ENCODE data around the gene DEFB128.
"Not testable (repeated sequence)": the region's sequence is repeated elsewhere in the genome, so short reads cannot be mapped to it uniquely, and the experiment has no call there.

DEFB128 gene

DNA sequence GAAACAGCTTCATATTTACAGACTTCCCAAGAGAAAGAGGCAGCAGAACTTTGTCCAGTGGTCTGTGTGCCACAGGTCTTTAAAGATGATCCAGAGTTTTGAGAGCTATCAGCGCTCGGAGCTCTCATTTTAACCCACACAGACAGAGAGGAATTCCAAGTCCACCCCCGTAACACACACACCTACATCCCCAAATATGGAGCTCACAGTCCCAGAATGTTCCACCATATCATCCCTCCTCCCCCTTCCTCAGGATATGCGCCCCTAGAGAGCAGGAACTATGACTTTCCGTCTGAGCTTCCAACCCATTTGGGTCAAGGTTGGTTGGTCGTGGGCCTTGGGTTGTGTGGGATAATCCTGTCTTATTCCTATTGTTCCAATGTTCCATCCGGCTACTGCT, at the start of gene DEFB128:
TSS of gene DEFB128 (minus strand) at position 101 of the 400 bp plus-strand sequence. CDS start at position 13, 88 bp downstream.
- DNase-seq (ENCODE audit: extremely low read depth in 1 of 2, low read depth in 1 of 2), result no peak

DNA sequence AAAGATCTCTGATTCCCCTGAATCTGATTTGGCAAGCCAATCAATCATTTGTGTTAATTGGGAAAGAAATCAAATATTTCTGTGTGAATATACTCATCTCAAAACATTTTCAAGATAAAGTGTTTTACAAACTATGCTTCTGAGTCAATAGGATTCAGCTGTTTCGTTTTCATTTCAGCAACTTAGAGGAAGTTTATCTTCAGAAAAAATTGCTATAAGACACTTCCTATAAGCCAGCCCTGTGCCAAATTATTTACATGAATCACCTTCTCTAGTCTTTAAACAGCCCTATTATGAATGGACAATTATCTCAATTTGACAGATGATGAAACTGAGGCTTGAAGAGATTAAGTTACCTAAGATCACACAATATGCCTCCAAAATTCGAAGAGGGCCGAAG, 48.4 kb upstream of the DEFB128 start:
- DNase-seq (ENCODE audit: extremely low read depth in 1 of 2, low read depth in 1 of 2), result no peak

DNA sequence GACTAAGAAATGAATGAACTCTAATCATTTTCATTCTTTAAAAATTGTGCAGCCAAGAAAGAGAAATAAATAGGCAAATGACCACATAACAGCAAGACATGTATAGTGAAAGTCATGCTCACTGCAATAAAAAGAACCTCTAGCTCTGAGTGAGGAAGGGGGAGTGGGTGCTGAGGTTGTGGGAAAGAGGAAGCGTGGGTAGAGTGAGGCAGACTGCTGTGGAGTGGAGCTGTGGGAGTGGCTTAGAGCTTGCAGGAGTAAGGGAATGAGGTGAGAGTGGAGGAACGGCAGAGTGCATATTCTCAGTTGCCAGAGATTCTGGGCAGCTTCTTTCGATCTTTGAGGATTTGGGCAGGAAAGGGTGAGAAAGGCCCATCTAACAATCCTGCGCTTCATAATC, 48.0 kb upstream of the DEFB128 start:
- no peak for DNase-seq (ENCODE audit: extremely low read depth in 1 of 2, low read depth in 1 of 2)

DNA sequence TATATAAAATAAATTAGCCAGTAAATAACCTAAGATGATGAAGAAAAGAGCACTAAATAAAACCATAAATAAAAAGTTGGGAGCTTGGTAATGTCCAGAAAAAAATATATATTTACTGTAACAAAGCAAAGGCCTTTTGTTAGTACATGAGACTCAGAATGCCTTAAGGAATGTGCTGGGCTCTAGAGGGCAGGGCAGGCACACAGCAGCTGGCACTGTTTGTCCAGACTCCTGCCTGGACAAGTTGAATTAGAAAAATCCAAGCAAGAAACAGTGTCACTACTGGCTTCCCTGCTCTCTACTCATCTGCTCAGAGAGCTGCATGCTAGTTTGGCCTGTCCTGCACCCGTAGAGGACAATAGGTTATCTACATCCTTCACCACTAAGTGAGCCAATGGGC, 46.4 kb upstream of the DEFB128 start:
- DNase-seq (ENCODE audit: extremely low read depth in 1 of 2, low read depth in 1 of 2), result no peak

DNA sequence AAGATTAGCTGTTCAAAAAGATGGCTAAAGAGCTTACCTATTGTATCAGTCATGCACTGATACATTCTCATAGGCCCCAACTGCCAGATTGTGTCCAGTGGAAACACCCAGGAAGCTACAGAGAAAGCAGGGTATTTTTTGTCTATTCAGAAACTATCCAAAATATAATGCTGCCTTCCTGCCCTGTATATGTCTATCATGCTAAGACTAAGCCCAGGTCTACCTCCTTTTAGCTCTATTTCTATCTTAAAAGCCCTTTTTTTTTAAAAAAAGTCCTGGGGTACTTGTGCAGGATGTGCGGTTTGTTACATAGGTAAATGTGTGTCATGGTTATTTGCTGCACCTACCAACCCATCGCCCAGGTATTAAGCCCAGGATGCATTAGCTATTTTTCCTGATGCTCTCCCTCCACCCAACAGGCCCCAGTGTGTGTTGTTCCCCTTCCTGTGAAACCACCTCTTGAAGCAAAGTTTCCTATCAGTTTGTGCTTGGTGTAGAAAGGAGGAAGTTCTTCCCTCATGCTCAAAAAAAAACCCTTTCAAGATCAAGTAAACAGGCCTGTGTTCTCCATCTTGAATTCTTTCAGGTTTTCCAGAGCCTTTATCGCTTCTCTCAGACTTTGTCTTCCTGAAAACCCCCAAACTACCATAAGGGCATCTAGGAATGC, 38.1 kb upstream of the DEFB128 start:
- DNase-seq (ENCODE audit: extremely low read depth in 1 of 2, low read depth in 1 of 2), result no peak

DNA sequence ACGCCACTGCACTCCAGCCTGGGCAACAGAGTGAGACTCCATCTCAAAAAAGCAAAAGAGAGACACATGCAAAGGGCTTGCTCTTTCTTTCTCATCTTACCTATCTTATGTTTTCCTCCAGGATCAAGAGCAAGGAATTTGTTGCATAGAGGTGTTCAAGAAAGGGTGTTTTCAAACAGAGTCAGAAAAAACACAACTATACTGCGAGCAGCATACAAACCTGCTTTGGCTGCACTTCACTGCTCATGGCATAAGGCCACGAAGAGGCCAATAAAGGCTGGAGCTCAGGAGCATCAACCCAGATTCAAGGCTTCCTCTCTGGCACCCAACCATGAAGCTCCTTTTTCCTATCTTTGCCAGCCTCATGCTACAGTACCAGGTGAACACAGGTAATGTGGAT, 37.4 kb upstream of the DEFB128 start, which contains the start of gene DEFB129:
TSS of gene DEFB129 (plus strand) at position 301 of the 400 bp plus-strand sequence. CDS start at position 332, 31 bp downstream.
- no peak for DNase-seq (ENCODE audit: extremely low read depth in 1 of 2, low read depth in 1 of 2)

DNA sequence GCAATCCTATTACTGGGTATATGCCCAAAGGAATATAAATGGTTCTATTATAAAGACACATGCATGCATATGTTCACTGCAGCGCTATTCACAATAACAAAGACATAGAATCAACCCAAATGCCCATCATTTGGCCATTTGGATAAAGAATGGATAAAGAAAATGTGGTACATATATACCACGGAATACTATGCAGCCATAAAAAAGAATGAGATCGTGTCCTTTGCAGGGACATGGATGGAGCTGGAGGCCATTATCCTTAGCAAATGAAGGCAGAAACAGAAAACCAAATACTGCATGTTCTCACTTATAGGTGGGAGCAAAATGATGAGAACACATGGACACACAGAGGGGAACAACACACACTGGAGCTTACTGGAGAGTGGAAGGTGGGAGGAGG, 36.4 kb upstream of the DEFB128 start:
- not testable (repeated sequence) for DNase-seq (ENCODE audit: extremely low read depth in 1 of 2, low read depth in 1 of 2)

DNA sequence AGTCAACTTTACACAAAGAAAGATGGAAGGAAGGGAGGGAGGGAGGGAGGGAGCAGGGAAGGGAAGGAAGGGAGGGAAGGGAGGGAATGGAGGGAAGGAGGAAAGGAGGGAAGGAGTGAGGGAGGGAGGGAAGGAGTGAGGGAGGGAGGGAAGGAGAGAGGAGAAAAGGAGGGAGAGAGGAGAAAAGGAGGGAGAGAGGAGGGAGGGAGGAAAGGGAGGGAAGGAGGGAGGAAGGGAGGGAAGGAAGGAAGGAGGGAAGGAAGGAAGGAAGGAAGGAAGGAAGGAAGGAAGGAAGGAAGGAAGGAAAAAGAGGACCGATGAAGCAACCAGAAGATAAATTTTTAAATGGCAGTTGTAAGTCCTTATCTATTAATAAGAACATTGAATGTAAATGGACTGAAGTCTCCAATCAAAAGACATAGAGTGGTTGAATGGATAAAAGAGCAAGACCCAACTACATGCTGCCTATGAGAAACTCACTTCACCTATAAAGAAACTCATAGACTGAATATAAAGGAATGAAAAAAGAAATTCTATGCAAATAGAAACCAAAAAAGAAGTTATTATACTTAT, 31.8 kb upstream of the DEFB128 start:
- DNase-seq (ENCODE audit: extremely low read depth in 1 of 2, low read depth in 1 of 2), result no peak

DNA sequence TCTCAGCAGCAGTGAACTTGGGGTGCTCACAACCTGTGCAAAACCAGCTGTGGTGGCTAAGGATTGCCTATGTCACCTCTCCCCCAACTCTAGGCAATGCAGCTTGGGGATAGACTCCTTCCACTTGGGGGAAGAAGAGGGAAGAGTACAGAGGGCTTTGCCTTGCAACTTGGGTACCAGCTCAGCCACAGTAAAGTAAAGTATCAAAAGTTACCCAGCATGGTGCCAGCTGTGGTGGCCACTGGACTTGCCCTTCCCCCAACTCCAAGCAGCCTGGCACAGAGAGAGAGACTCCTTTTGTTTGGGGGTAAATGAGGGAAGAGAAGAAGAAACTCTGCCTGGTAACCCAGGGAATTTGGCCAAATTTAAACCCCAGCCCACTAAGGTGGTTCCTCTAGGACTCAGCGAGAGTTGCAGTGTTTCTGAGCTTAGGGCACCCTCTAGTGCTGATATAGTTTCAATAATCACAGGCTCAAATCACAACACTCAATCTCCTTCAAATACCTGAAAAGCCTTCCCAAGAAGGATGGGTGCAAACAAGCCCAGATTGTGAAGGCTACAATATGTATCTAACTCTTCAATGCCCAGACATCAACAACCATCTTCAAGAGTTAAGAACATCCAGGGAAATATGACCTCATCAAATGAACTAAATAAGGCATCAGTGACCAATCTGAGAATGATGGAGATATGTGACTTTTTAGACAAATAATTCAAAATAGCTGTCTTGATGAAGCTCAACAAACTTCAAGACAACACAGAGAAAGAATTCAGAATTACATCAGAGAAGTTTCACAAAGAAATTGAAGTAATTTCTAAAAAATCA, 30.0 kb upstream of the DEFB128 start:
- no peak for DNase-seq (ENCODE audit: extremely low read depth in 1 of 2, low read depth in 1 of 2)

DNA sequence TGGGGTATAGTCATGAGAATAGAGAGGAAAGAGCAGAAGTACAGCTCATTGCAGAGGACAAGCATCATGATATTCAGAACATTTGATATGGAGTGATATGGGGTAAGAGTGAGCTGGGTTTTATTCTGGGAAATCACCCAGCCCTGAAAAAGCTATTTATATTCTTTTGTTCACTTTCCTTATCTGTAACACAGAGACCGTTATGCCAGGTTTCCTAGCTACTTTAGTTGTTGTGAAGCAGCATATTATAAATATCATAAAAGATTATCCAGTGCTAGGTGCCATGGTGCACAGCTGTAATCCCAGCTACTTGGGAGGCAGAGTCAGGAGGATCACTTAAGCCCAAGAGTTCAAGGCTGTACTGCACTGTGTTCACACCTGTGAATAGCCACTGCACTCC, 27.8 kb upstream of the DEFB128 start:
- DNase-seq (ENCODE audit: extremely low read depth in 1 of 2, low read depth in 1 of 2), result no peak

DNA sequence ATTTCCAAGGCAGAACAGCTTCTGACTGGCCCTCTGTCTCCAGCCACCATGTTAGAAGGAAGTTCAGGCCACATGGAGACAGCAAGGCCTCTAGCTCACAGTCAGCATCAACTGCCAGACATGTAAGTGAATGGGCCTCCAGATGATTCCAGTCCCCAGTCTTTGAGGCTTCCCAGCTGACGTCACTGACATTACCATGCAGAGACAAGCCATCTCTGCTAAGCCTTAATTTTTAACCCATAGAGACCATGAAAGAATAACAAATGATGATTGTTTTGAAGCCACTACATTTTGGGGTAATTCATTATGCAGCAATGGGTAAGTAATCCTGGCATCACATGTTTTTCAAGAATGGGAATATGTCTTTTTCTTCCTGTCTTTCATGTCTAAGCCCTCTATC, 26.3 kb upstream of the DEFB128 start:
- DNase-seq (ENCODE audit: extremely low read depth in 1 of 2, low read depth in 1 of 2), result no peak

DNA sequence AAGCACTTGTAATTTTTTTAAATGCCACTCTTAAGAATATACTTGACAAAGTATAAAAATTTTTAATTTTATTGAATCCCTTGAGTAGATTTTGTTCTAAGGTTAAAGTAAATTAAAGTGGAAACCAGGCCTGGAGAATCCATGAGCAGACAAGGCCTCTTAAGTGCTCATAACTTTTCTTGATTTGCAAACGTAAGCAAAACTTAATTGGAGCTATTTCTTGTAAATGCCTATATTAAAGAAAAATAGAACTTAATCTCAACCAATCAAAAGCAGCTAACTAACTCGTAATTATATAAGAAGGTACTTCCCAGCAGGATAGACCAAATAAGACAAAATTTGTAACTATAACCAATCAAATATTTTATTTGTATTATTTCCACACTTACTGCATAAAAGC, 24.9 kb upstream of the DEFB128 start:
- no peak for DNase-seq (ENCODE audit: extremely low read depth in 1 of 2, low read depth in 1 of 2)

DNA sequence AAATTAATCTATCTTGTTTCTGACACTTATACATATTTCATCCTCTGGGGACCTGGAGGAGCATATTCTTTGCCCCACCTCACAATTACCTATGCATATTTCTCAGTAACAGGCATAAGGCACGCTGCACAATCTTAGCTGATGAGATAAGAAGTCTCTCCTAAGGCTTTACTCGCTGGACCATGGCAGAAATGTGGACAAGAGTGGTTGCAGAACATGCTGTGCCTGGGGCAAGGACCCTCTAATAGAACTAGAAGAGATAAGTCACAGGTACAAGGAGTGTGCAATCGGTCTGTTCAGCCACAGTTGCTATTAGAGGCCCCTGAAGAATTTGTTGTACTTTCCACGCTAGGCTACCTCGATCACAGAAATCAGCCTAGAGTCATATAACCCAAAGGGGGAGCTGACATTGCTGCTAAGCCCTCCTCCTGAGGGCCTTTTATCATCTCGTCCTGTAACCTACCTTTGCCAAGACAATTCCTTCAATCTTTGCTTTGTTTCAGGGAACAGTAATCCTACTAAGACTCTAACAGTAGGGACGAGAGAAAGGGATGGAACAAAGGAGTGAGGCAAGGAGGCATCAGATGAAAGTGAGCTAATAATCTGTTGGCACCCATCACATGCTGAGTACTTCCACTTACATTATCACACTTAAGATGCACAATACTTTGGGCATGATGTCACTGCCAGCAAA, 21.4 kb upstream of the DEFB128 start:
- DNase-seq (ENCODE audit: extremely low read depth in 1 of 2, low read depth in 1 of 2), result no peak

DNA sequence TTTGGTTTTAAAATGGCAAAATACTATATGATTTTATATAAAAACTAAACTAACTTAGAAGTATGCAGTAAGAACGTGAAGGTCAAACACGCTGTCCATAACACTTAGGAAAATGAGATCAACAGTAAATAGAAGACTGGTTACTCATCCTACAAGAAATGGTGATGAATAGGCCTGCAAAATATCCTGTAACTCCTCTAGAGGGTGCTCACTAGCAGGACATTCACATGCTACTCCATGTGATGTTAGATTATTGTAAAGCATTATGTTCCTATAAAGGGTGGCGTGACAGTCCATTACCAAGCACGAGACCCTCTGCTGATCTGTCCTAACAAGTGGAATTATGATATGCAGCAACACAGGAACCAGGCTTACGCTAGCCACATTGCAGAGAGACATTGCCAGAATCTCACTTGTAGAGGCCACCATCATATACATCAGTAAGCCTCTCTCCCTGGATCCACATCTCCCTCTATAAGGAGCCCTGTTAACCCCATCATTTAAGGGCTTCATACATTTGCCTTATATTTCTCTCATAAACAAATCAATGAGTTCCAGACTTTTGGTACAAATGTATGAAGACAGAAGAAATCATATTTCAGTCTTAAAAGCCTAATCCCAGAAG, 19.5 kb upstream of the DEFB128 start:
- DNase-seq (ENCODE audit: extremely low read depth in 1 of 2, low read depth in 1 of 2), result no peak

DNA sequence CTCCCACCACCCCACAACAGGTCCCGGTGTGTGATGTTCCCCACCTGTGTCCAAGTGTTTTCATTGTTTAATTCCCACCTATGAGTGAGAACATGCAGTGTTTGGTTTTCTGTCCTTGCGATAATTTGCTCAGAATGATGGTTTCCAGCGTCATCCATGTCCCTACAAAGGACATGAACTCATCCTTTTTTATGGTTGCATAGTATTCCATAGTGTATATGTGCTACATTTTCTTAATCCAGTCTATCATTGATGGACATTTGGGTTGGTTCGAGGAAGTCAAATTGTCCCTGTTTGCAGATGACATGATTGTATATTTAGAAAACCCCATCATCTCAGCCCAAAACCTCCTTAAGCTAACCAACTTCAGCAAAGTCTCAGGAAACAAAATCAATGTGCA, 14.1 kb upstream of the DEFB128 start:
- not testable (repeated sequence) for DNase-seq (ENCODE audit: extremely low read depth in 1 of 2, low read depth in 1 of 2)

DNA sequence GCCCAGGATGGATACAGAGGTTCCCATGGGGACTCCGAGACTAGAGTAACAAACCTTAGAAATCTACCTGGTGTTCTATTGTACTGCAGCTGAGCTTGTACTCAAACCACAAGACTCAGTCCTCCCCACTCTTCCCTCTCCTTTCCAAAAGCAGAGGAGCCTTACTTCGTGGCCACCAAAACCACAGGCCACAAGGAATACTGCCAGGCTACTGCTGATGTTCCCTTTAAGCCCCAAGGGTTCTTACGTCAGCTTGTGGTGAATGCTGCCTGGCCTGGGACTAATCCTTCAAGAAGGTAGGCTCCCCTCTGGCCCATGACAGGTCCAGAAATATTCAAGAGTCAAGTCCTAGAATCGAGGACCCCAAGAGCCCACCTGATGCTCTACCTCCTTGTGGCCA, 10.5 kb upstream of the DEFB128 start:
- no peak for DNase-seq (ENCODE audit: extremely low read depth in 1 of 2, low read depth in 1 of 2)

DNA sequence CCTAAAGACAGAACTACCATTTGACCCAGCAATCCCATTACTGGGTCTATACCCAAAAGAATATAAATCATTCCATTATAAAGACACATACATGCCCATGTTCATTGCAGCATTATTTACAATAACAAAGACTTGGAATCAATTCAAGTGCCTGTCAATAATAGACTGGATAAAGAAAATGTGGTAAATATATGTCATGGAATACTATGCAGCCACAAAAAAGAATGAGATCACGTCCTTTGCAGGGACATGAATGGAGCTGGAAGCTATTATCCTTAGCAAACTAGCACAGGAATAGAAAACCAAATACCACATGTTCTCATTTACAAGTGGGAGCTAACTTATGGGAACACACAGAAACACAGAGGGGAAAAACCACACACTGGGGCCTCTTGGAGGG, 8.7 kb upstream of the DEFB128 start:
- DNase-seq (ENCODE audit: extremely low read depth in 1 of 2, low read depth in 1 of 2), result no peak

DNA sequence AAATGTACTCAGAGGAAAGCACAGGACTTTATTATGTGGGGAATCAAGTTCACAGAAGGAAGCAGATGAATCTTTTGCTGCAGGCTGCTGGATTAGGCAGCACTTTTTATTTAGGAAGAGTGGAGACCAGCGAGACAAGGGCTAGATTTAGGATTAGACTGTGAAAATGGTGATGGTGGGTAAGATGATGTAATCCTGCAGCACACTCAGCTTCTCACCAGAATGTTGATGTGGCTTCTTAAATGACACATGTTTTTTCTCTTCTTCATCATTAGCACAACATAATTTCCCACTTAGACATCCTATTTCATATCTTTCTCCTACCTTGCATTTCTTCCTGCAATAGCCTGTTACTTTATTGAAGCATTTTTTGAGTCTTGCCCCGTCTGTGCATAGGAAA, 1.8 kb downstream of the DEFB128 start:
- DNase-seq (ENCODE audit: extremely low read depth in 1 of 2, low read depth in 1 of 2), result no peak

DNA sequence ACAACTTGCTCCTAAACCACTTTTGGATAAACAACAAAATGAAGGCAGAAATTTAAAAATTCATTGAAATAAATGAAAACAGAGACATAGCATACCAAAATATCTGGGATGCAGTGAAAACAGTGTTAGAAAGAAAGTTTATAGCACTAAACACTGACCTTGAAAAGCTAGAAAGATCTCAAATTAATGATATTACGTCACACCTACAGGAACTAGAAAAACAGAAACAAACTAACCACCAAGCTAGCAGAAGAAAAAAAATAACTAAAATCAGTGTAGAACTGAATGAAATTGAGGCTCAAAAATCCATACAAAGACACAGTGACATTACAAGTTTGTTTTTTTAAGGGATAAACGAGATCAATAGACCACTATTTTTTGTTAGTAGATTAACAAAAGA, 5.2 kb downstream of the DEFB128 start:
- DNase-seq (ENCODE audit: extremely low read depth in 1 of 2, low read depth in 1 of 2), result no peak

DNA sequence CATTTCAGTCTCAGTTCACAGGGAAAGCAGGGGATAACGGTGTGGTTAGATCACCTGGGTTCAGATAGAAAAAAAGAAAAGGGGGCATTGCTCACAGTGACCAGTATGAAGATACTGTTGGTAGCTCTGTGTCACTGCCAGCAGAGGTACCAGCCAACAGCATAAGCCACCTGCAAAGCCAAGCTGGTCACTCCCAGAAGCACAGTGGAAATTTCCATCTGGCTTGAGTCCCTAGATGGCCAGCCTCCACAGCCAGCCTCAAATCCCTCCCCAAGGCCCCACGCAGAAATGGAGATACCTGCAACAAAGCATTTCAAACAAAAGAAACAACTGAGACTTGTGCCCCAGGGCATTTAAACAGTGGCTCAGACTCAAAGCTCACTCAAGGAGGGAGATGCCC, 20.6 kb downstream of the DEFB128 start:
- DNase-seq (ENCODE audit: extremely low read depth in 1 of 2, low read depth in 1 of 2), result no peak

DNA sequence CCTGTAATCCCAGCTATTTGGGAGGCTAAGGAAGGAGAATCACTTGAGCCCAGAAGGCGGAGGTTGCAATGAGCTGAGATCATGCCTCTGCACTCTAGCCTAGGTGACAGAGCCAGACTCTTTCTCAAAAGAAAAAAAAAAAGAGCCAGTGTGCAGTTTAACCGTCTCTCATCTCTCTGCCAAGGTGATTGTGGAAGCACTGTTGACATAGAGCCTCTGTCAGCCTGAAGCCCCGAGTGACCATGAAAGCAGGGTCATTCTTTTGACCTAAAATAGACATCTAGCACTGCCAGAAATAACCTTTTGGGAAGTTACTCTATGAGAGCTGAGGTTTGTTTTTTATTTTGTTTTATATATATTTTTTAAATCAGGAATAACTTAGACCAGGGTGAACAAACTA, 24.9 kb downstream of the DEFB128 start:
- no peak for DNase-seq (ENCODE audit: extremely low read depth in 1 of 2, low read depth in 1 of 2)
